ENCODE results near the gene CNDP1.

The CNDP1 gene

DNA sequence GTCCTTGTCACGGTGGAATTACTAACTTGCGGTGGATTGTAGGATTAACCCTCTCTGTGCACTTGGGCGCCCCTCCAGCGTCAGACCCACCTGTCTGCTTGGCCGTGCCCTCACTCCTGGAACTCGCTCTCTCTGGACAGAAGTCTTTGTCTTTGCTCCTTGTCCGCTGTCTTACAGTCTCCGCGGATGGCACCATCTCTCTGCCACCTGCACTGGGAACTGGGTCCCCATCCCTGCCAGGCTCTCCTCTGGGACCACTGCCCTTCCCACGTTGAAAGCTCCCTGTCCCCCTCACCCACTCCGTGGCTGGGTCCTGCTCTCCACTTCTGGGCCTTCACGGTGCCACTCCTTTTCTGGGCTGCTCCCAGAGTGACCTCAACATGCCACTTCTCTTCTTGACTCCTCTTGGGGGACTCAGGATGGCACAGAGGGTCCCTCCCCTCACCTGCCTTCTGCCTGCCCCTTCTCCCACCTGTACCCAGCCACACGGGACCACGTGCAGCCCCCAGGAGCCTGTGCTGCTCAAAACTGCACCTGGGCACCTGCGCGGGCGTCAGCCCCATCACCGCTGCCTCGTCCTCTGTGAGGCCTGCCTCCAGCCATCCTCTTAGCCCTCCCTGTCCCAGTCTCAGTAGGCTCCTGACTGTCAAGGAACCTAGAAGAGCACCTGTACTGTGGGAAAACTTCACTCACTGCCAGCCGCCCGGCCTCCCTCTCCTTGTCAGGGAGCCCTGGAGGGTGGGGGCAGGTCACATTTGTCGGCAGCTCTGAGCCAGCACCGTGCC is 27.0 kb upstream of the CNDP1 start:
- DNase-seq (ENCODE audit: low read depth), result no peak

DNA sequence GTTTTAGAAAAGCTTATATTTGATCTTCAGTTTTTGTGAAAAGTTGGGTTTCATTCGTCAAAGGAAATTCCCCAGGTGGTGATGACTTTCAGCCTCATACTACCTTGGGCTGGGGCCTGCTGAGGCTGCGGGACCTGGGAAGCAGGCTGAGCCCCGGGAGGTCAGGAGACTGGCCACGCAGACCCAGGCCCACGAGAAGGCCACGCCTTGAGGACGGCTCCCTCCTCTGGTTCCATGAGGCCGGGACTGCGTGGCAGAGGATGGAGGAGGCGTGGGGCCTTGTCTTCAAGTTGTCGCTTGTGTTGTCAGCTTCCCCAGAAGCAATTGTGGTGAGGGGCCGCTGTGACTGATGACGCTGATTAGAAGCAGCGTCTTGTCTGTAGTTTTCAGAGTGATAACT is 26.4 kb upstream of the CNDP1 start:
- DNase-seq (ENCODE audit: low read depth), result no peak

DNA sequence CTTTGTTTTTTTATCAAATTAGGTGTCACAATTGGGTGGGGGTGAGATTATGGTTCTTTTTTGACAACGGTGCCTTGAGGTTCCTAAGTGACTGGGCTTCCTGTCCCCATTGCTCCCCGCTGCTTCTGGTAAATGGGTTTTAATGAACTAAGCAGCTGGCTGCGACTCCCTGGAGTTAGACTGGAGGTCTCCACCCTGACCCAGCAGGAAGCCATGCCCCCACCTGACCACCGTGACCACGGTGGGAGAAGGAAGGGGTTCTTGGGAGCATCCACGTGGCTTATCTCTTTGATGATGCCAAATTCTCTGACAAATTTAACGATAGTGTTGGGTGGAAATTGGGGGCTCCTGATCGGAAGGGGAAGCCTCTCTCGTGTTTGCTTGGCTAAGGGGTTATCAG is 25.9 kb upstream of the CNDP1 start:
- DNase-seq (ENCODE audit: low read depth), result no peak

DNA sequence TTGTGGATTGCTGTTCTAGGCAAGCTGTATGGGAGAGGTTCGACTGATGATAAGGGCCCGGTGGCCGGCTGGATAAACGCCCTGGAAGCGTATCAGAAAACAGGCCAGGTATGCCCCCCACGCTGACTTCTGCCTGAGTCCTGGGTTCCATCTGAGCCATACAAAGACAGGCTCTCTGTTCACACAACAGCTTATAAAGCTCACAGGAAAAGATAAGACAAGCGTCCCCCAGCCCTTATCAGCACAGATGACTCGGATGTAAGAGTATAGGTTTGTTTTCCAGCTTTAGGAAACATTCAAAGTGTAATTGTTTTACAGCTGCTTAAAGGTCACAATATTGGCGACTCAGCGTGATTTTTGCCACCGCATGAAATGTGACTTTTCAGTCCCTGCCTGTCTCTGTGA is 25.5 kb upstream of the CNDP1 start:
- DNase-seq (ENCODE audit: low read depth), result no peak

DNA sequence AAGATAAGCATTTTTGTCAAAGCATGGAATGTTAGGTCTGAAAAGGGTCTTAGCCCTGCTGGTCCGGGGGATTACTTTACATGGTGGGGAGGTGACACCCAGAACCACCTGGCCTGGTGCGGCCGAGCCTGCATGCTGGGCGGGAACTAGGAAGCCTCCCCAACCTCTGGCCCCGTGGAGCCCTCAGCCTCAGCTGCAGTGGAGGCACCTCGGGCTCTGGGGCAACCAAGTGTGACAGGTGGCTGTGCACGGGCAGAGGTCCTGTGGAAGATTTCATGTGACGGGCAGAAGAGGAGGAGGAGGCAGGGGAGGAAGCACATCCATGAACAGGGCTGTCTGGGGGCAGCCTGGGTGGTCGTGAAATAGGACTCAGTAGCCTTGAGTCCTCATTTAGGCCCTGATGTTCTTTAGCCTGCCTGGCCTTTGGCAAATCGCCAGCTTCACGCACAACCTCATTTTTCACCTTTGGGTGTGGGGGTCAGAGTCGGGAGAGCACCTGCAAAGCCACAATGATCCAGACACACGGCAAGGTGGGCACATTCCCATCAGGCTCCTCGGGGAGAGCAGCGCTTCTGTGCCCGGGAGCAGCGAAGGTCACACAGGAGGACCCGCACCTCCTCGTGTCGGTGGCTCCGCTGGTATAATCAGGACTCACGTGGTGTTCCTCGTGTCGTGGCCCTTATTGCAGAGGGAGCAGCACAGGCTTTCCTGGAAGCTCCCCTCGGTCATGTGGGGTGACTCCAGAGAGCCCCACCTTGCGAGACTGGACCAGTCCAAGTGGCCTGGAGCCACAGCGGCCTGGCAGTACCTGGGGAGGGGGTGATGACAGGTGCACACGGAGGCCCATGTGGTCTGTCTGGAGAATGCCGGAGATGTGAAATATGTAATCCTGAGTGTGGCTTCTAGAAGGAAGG is 24.2 kb upstream of the CNDP1 start:
- DNase-seq (ENCODE audit: low read depth), result no peak

DNA sequence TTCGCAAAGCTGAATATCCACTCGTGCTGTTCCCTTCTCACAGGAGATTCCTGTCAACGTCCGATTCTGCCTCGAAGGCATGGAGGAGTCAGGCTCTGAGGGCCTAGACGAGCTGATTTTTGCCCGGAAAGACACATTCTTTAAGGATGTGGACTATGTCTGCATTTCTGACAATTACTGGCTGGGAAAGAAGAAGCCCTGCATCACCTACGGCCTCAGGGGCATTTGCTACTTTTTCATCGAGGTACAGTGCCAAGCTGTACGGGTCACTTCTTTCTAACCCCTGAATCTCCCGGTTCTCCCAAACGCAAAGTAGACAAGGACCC is 23.6 kb upstream of the CNDP1 start:
- no peak for DNase-seq (ENCODE audit: low read depth)

DNA sequence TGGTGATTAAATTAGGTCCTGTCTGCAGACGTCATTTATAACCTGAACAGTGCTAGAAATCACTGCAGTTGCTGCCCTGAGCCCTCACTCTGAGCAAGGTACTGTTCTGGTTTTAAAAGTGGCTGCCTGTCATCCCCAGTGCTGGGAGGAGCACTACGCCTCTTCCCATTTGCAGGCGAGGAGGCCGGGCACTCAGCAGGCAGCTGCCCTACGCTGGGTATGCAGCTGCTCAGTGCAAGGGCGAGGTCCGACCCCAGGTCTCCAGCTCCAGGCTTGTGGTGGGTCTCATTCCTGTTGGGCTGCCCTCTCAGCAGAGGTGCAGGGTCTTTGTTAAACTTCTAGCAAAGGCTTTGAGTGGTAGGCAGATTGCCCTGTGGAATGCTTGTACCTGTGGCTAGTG is 22.5 kb upstream of the CNDP1 start:
- no peak for DNase-seq (ENCODE audit: low read depth)

DNA sequence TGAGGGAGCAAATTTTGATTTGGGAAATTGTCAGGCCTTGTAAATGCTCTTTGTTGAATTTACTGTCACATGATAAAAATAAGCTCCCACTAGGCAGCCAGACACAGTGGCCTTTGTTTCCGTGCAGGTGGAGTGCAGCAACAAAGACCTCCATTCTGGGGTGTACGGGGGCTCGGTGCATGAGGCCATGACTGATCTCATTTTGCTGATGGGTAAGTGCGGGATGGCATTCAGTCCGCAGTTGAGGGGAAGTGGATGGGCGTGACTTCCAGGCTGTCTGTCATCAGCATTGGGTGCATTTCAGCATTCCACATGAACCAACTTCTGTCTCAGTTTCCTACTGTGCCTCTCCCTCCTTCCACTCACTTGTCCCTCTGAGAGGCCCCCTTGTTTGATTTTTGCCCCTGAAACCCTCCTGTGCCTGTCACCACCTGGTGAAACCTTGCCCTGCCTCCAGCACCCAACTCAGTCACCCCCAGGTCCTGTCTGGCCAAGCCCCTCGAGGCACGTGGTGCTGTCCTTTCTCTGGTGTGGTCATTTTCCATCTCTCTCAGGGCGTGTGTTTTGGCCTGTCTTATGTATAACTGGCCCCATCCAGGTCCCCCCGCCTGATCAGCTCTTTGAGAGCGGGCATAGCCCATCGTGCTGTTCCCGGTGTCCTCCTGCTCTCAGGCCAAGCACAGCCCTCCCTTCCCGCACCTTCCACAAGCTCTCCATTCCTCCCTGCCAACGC is 21.8 kb upstream of the CNDP1 start:
- no peak for DNase-seq (ENCODE audit: low read depth)

DNA sequence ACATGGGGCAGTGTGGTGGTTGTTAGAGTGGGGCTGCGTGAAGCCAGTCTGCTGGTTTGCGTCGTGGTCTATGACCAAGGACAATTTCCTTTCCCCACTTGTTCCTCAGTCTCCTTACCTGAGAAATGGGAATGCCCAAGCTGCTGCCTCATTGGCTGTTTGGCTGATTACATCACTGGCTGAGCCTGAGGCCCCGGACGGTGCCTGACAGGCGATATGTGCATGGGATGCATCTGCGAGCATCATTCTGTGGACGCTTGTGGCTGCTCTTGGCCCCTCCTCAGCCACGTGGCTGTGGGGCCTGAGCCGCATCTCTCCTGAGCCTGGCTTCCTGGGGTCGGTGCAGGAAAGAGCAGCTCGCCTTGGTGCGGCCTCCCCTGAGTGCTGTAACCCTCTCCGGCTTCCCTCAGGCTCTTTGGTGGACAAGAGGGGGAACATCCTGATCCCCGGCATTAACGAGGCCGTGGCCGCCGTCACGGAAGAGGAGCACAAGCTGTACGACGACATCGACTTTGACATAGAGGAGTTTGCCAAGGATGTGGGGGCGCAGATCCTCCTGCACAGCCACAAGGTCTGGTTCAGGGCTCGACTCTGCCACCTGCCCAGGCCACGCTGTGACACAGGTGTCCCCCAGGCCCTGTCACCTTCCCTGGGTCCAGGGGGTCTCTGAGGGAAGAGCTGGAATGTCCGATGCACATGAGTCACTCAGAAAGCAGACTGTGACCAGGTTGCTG is 21.0 kb upstream of the CNDP1 start:
- DNase-seq (ENCODE audit: low read depth), result no peak

DNA sequence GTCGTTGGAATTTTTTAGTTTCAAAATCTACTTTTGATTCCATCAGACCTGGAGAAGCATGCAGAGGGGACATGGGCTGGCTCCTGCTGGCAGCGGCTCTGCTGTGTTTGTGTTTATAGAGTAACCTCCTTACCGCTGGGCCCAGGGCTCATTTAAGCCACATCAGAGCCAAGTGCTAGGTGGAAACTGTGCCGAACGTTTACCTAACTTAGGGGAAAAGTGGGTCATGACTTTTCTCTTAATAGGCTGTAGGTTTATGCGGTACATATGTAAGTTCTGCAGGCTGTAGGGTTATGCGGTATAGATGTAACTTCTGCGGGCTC is 20.5 kb upstream of the CNDP1 start:
- DNase-seq (ENCODE audit: low read depth), result no peak

DNA sequence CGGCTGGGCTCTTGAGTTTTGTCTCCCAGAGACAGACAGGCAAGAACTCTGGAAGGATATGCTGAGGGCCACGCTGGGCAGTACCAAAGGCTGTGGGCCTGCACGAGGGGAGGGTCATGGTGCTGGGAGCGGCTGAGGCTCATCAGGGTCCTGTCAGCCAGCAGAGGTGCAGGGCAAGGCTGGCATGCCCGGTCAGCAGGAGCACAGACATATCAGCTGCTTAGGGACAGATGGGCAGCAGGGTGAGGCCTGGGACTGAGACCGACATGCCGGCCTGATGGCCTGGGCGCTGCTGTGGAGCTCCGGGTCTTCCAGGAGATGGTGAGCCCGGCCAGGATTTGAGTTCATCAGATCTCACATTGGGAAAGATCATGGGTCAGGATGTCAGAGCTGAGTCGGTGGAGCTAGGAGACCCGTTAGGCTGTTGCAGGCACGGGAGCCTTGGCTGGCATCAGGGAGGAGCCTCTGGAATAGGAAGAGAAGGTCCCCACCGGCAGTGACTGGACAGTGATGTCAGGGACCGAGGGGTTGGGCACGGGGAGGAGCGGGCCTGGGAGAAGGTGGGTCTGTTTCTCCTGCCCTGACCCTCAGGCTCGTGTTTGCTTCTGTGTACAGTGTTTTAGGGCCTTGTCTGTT is 19.3 kb upstream of the CNDP1 start:
- no peak for DNase-seq (ENCODE audit: low read depth)

DNA sequence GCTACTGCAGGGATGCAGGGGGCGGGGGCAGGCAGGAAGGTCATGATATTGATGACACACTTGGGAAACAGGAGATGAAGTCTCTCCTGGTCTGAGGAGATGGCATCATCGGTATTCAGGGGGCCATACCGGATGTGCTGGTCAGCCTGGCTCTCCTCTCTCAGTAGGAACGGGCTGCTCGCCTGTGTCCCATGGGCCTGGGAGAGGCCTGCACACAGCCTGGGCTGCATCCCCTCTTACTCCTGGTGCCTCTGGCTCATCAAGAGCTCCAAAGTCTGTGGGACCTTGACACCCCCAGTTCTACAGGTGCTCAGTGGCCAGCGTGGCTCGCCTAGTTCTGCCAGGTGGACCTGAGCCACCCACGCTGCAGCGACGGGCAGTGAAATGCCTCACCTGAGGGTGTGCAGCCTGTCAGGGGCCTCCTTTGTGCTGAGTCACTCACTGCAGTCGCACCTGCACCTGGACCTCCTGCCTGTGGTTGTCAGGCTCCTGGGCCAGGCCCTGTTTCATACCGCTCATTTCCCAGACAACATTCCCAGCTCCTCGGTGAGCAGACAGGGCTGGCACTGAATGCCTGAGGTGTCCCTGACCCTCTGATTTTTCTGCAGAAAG is 18.6 kb upstream of the CNDP1 start:
- no peak for DNase-seq (ENCODE audit: low read depth)

DNA sequence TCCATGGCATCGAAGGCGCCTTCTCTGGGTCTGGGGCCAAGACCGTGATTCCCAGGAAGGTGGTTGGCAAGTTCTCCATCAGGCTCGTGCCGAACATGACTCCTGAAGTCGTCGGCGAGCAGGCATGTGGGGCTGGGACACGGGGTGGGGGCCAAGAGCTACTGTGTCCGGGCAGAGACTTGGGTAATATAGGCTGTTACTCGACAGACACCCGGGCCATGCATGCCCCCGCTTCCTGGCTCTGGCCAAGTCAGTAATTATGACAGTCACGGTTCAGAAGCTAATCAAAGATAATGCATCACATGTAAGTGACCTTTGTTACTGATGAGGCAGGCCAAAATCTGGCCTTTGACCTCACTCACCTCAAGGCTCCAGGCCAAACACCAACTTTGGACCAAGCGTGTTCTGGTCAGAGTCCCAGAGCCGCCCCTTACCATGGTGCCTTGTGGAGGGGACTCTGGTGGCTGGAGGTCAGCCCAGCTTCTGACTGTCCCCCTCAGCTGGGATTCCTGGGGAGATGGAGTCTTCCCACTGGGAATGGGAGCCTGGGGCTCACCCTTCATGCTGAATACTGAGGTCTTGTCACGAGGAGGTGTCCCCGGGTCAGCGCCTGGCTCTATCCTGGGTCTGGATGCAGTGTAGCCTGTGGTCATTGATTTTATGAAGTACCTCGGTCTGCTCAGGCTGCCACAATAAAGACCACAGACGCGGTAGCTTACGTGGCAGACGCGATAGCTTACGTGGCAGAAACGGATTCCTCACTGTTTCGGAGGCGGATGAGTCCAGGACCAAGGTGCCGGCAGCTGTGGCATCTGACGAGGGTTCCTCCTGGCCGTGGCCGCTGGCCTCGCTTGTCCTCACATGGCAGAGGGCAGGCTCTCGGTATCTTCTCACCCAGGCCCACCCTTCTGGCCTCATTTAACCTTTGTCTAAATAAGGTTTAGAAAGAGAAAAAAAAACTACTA is 17.7 kb upstream of the CNDP1 start:
- DNase-seq (ENCODE audit: low read depth), result no peak

DNA sequence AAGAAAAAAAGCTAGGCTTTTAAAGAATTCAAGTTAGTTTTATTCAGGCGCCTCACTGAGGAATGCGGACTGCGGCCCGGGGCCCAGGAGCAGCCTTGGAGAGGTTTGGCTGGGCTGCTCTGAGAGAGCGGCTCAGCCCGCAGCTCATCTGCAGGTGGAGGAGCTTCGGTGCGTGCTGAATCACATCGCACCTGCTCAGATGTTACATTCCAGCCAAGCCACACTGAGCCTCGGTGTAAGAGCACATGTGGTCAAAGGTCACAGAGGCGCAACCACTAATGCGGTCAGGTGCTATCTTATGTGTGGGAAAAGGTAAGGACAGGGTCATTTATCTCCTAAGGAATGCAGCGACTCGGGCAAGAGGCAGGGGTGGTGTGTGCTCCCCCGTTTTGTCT is 17.1 kb upstream of the CNDP1 start:
- no peak for DNase-seq (ENCODE audit: low read depth)

DNA sequence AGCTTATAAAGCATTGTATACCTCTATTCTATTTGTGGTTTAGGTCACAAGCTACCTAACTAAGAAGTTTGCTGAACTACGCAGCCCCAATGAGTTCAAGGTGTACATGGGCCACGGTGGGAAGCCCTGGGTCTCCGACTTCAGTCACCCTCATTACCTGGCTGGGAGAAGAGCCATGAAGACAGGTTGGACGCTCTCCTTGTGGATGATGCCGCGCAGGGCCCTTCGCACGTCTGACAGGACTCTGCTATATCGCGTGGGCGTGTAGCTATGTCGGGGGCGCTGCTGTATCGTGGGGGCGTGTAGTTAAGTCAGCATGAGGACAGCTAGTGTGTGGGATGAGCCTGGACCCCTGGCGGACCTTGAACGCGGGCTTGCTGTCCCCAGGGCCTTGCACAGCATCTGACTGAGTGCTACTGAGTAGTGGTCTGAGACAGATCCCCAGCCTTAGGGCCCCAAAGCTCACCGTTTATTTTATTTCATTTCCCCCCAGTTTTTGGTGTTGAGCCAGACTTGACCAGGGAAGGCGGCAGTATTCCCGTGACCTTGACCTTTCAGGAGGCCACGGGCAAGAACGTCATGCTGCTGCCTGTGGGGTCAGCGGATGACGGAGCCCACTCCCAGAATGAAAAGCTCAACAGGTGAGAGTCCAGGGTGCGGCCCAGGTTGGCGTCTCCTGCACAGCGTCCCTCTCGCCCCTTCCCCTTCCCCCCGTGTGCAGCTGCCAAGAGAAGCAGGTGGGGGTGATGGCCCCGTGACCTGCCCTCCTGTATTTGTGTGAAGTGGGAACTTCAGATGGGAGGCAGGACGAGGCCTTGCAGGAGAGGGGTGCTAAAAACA is 15.6 kb upstream of the CNDP1 start:
- DNase-seq (ENCODE audit: low read depth), result no peak

DNA sequence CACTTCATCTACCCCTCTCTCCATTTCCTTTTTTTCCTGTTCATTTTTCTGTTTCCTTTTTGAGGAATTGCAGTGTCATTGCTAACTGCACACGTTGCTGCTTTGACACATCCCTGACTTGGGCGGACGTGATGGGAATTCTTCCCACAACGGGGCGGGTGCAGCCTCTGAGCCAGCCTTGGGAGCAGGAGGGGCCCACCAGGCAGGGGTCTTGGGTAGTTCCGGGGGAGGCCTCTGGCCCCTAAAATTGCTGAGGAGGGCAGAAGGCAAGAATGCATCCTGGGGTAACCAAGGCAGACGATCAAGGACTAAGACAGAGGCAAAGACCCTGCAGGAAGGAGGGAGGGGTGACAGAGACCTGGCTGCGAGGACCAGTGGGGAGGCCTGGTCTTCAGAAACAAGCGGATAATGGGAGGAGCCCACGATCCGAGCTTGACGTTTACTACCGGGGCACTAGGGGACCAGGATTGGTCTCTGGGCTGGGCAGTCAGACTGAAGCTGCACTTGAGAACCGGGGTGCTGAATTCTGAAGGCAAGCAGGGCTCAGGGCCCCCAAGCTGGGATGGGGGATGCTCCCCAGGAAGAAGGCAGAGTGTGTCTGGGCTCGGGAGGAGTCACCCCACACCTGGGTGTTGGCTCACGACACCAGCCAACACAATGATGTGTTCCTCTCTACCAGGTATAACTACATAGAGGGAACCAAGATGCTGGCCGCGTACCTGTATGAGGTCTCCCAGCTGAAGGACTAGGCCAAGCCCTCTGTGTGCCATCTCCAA is 14.8 kb upstream of the CNDP1 start:
- DNase-seq (ENCODE audit: low read depth), result no peak

DNA sequence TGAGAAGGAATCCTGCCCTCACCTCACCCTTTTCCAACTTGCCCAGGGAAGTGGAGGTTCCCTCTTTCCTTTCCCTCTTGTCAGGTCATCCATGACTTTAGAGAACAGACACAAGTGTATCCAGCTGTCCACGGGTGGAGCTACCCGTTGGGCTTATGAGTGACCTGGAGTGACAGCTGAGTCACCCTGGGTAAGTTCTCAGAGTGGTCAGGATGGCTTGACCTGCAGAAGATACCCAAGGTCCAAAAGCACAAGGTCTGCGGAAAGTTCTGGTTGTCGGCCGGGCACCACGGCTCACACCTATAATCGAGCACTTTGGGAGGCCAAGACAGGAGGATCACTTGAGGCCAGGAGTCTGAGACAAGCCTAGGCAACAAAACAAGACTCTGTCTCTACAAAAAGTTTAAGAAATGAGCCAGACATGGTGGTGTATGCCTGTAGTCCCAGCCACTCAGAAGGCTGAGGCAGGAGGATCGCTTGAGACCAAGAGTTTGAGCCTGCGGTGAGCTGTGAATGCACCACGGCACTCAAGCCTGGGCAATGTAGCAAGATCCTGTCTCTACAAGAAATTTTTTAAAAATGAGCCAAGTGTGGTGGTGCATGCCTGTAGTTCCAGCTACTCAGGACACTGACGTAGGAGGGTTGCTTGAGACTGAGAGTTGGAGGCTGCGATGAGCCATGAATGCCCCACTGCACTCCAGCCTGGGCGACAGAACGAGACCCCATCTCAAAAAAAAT is 14.0 kb upstream of the CNDP1 start:
- no peak for DNase-seq (ENCODE audit: low read depth)
